ENCODE results near the gene UGT2B10.
"Not testable (repeated sequence)": the region's sequence is repeated elsewhere in the genome, so short reads cannot be mapped to it uniquely, and the experiment has no call there.

The UGT2B10 gene

GRCh38 chr4:68815617-68816409, at the start of gene UGT2B10:
Gene UGT2B10, plus strand, starts transcription at chr4:68815994. Its CDS starts 26 bp downstream, at chr4:68816020.
- not testable (repeated sequence) for DNase-seq

DNA sequence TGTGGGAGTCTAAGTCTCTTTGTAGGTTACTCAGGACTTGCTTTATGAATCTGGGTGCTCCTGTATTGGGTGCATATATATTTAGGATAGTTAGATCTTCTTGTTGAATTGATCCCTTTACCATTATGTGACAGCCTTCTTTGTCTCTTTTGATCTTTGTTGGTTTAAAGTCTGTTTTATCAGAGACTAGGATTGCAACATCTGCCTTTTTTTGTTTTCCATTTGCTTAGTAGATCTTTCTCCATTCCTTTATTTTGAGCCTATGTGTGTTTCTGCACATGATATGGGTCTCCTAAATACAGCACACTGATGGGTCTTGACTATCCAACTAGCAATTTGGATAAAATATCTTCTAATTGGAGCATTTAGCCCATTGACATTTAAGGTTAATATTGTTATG, 44.0 kb upstream of the UGT2B10 start:
- DNase-seq, result not testable (repeated sequence)

DNA sequence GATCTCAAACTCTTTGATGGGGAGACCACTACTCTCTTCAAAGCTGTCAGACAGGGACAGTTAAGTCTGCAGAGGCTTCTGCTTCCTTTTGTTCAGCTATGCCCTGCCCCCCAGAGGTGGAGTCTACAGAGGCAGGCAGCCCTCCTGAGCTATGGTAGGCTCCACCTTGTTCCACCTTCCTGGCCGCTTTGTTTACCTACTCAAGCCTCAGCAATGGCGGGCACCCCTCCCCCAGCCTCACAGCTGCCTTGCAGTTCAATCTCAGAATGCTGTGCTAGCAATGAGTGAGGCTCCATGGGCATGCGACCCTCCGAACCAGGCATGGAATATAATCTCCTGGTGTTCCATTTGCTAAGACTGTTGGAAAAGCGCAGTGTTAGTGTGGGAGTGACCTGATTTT, 42.1 kb upstream of the UGT2B10 start:
- DNase-seq, result no peak

GRCh38 chr4:68780232-68780631, 35.6 kb upstream of the UGT2B10 start:
- DNase-seq, result no peak

- DNase-seq, result no peak
Observed at GRCh38 chr4:68797048-68797447, 18.7 kb upstream of the UGT2B10 start.

- DNase-seq, result no peak
Observed at GRCh38 chr4:68797618-68798017, 18.2 kb upstream of the UGT2B10 start.

- no peak for DNase-seq
Observed at GRCh38 chr4:68803013-68803412, 12.8 kb upstream of the UGT2B10 start.

GRCh38 chr4:68808060-68808459, 7.7 kb upstream of the UGT2B10 start:
- DNase-seq, result no peak

DNA sequence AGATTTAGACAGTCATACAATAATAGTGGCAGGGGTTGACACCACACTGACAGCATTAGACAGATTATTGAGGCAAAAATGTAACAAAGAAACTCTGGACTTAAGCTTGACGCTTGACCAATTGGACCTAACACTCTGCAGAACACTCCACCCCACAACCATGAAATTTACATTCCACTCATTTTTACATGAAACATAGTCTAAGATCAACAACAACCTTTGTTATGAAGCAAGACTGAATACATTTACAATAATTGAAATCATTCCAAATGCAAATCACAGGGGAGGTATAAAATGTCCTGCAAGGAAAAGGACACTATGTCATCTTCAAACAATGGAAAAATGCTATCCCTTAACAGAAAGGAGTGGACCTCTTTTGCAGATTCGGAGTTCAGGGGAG, 4.9 kb upstream of the UGT2B10 start:
- DNase-seq, result no peak

DNA sequence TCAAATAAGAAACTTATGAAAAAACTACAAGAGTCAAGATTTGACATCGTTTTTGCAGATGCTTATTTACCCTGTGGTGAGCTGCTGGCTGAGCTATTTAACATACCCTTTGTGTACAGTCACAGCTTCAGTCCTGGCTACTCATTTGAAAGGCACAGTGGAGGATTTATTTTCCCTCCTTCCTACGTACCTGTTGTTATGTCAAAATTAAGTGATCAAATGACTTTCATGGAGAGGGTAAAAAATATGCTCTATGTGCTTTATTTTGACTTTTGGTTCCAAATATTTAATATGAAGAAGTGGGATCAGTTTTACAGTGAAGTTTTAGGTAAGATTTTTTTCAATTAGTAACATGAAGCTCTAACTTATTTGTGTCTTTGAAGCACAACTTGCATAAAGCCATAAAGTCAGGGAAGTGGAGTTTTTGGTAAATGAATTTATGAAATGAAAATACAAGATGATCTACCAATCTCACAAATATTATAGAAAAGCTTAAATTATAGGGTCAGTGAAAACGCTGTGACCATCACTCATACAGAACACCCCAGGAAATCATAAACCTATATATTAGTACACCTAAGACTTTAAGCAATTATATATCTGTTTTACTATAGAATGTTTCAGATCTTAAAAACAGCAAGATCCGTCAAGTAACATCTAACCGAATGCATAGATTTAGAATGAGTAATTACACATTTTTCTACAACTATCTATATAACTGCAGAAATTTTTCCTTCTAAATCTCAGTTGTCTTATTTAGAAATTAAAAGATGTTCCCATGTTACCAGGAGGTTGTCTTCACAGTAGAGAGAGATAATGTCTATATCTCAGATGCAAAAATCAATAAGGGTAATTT, 844 bp downstream of the UGT2B10 start:
- not testable (repeated sequence) for DNase-seq

DNA sequence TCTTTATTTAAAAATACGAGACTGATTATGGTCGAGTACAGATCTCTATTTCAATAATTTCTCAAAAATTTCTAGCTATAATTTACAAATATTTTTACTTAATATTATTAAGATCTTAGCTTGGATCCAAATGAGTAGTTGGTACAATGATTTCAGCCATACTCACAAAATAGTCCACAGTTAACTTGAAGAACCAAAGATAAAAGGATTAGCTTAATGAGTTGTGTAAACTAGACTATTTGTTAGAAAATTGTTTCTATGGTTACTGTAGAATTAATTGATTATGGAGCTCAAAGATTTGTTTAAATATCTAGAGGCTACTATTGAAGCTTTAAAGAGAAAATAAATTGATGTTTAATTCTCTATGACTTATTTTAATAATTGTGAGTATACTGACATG, 1.6 kb downstream of the UGT2B10 start:
- no peak for DNase-seq

DNA sequence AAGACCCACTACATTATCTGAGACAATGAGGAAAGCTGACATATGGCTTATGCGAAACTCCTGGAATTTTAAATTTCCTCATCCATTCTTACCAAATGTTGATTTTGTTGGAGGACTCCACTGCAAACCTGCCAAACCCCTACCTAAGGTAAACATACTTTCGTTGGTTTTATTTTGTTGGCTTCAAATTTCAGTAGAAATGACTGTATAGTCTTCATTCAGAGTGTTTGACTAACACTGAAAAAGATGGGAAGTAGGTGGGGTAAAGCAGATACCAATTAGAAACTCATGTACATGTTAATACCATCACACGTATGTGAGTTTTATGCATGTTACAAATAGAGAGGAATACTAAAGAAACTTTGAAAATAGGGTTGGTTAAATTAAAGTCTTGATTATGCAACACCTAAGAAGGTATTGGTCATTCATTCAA, 2.3 kb downstream of the UGT2B10 start:
- DNase-seq, result not testable (repeated sequence)

DNA sequence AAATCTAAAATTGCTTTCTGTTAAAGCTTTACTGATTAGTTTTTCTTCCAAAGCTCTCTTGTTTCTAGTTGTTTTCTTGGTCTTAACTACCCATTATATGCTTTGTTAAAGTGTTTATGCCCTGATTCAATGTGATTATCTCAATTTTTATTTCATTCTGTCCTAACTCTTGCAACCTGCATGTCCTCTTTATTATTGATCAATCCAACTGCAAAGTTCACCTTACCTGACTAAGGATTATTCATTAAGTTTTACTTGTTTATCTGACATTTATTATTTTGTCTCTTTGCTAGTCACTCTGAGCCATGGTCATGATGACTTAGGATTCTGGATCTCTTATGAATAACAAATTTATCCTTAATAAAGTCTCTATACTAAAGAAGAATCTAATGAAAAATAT, 15.8 kb downstream of the UGT2B10 start:
- DNase-seq, result no peak

- no peak for DNase-seq
Observed at GRCh38 chr4:68850293-68850692, 34.5 kb downstream of the UGT2B10 start.

DNA sequence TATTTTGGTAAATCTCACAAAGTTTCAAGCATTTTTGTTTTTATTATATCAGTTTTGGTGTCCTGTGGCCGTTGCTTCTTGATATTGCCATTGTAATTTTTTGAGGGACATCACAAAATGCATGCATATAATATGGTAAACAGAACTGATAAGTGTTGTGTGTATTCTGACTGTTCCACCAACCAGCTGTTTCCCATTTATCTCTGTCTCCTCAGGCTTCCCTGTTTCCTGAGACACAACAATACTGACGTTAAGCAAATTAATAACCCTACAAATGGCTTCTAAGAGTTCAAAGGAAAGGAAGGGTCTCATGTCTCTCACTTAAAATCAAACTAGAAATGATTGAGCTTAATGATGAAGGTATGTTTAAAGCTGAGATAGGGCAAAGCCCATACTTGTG, 40.0 kb downstream of the UGT2B10 start:
- DNase-seq, result no peak

- no peak for DNase-seq
Observed at GRCh38 chr4:68858039-68858438, 42.2 kb downstream of the UGT2B10 start.

- no peak for DNase-seq
Observed at GRCh38 chr4:68859655-68860054, 43.9 kb downstream of the UGT2B10 start.

- no peak for DNase-seq
Observed at GRCh38 chr4:68861057-68861456, 45.3 kb downstream of the UGT2B10 start.

DNA sequence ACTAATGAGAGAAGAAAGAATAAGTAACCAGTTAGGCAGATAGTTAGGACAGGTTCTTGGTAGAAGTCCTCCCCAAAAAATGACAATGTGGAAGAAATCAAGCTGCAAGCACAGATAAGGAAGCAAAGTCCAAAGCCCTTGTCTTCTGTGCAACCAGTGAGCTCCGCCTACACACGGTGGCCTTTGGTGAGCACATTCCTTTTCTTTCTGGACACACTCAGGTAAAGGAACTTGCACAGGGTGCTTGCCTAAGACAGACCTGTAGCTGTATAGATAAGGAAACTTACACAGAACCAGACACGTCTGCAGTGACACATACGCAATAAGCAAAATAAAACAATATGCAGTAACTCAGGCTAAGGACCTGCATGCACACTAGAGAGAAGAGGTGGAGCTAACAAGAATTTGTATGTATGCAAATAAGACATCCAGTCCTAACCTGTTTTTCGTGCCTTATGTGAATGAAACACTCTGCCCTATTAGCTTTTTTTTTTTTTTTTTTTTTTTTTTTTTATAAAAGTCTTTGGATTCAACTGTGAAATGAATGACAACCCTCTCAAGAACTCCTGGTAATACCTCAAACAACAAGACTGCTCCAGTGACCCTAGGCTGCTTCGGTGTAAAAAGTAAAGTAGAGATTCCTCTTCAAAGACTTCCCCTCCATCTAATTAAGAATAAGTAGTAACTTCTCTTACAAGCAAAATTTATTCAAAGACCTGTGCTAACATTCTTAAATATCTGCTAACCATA, 48.8 kb downstream of the UGT2B10 start:
- no peak for DNase-seq

DNA sequence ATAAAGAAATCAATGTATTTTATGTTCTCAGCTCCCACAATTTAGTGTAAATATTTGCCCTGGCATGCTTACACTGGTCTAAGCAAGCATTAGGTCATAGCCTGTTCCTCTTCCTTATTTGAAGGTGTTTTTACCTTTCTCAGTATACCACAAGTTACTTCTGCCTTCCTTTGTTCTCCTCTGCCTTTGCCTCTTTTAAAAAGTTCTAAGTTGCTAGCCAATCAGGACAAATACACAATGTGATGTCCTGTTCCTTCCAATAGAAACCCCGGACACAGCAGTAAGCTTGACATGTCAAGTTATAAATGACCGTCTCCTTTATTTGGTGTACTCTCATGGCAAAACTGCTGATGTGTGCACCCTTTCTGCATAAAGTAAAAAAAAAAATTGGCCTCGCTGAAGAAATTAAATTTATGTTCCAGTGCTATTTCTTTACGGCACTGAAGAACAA, 49.4 kb downstream of the UGT2B10 start:
- DNase-seq, result no peak

- no peak for DNase-seq
Observed at GRCh38 chr4:68865760-68866159, 50.0 kb downstream of the UGT2B10 start.

GRCh38 chr4:68869274-68869773, 53.5 kb downstream of the UGT2B10 start:
- DNase-seq, result no peak

All from NCI-H446 treated with DMSO at 0.1 percent for 48 hours (cell line).